Measurements from ENCODE around the gene MEGF9.

Gene MEGF9

GRCh38 chr9:120730654-120731514 is 16.6 kb upstream of the MEGF9 start:
- no peak overlapping the region for H3K27ac ChIP-seq
- TF ChIP-seq CTCF (conservative IDR thresholded peaks at IDR 0.05): no peak
- TF ChIP-seq ZFX (IDR thresholded peaks at IDR 0.05): no peak

- TF ChIP-seq ZFX (IDR thresholded peaks at IDR 0.05) (no peak), CTCF (conservative IDR thresholded peaks at IDR 0.05) (no peak)
- H3K27ac ChIP-seq: no peak overlapping the region
Measured at GRCh38 chr9:120729791-120730241, 15.5 kb upstream of the MEGF9 start.

DNA sequence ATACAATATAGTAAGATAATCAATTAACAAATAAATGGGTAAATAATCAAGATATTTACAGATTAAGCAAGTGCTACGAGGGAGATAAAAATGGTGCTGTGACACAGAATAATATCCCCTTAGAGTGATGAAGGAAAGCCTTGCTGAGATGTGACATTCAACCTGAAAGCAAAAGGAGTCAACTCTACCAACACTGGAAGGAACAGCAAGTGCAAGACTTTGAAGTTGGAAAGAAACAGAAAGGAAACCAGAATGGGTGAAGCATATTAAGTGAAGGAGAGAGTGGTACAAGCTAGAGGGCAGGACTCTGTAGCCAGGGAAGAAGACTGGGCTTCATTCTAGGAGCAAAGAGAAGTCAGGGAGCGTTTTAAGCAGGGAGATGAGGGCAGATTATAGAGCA is 12.2 kb upstream of the MEGF9 start:
- TF ChIP-seq CTCF (conservative IDR thresholded peaks at IDR 0.05): no peak
- TF ChIP-seq ZFX (IDR thresholded peaks at IDR 0.05): no peak
- no peak overlapping the region for H3K27ac ChIP-seq

DNA sequence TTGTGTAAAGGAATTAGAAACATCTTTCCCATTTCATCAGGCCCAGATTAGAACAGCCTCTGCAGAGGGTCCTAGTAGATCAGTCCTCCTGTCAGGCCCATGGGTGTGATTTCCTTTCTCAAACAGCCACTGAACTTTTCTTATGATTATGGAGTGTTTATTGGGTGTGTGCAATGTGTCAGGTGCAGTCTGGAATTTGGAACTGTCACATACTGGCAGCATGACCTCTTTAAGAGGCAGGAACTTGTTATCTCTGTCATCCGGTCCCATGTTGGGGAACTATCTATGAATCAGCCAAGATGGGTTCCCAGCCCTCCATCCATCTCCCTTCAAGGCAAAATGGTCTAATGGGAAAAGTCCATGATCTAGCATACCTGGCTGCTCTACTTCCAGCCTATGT is 11.6 kb upstream of the MEGF9 start:
- H3K27ac ChIP-seq: no peak overlapping the region

DNA sequence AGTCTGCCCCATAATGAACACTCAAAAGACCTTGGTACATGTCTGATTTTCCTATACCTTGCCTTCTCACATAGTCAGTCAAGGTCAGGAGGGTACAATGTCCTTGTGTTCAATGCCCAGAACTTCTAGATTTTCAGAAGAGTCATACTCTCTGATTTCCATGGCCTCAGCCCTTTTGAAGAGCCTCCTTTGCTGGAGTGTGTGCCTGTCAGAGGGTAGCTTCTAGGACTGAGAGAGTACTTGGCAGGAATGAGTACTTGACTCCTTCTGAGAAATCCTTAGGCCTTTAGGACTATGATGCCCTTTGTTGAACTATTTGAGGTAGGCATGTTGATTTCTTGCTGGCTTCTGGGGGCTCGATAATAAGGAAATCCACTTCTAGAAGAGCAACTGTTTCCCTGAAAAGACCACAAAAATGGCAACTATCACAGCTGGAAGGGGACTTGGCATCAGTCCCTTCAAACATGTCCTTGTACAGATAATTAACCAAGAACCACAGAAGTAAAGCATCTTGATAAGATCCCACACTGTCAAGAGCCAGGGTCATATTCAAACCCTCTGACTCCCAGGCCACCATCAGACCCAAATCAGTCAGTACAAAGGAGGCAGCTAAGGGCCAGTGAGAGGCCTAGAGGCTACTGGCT is 10.6 kb upstream of the MEGF9 start:
- H3K27ac ChIP-seq: no peak overlapping the region
- TF ChIP-seq CTCF (conservative IDR thresholded peaks at IDR 0.05) (no peak), ZFX (IDR thresholded peaks at IDR 0.05) (no peak)

More for the DNA sequence above, 11.6 kb upstream of the MEGF9 start:
- no peak for TF ChIP-seq ZFX (IDR thresholded peaks at IDR 0.05)
- no peak for TF ChIP-seq CTCF (conservative IDR thresholded peaks at IDR 0.05)

- TF ChIP-seq ZFX (IDR thresholded peaks at IDR 0.05) (no peak), CTCF (conservative IDR thresholded peaks at IDR 0.05) (no peak)
- H3K27ac ChIP-seq: no peak overlapping the region
Measured at GRCh38 chr9:120723565-120723964, 9.3 kb upstream of the MEGF9 start.

DNA sequence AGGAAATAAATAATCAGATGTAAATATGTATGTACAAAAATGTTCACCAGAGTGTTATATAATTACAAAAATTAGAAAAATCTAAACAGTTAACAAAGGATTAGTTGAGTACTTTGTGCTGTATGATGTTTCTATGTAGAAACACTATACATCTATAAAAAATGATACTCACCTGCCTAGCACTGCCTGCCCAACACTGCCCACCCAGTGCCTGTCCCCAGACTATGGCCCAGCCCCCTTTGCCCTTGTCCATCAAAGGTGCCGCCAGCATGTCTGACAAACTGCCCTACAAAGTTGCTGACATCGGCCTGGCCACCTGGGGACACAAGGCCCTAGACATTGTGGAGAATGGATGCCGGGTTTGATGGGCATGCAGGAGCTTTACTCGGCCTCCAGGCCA is 6.1 kb upstream of the MEGF9 start:
- no peak overlapping the region for H3K27ac ChIP-seq
- no peak for TF ChIP-seq ZFX (IDR thresholded peaks at IDR 0.05)
- TF ChIP-seq CTCF (conservative IDR thresholded peaks at IDR 0.05): no peak

All from C4-2B (cell line).